ENCODE measurements around the gene SLIT3. TPM values are rescaled to one million over a fixed set of nuclear protein-coding genes. Genes with fewer than 3 reads are reported as not detected.

Gene SLIT3
- total and polyA plus RNA-seq, 2 experiments from 2014 or later = 0.59 to 0.71 TPM

GRCh38 chr5:168899673-168900072 is 401.3 kb downstream of the SLIT3 start:
- H3K27ac ChIP-seq (ENCODE audit: low read depth) = no peak overlapping the region
- H3K27ac Mint-ChIP-seq = no peak overlapping the region
- TF ChIP-seq ZNF331 (CRISPR knock-in tag; IDR thresholded peaks at IDR 0.05; ENCODE audit: low read depth) (no peak), ETS1 (IDR thresholded peaks at IDR 0.05) (no peak), JUNB (IDR thresholded peaks at IDR 0.05; ENCODE audit: unreplicated experiment) (no peak), ZNF114 (CRISPR knock-in tag; IDR thresholded peaks at IDR 0.05) (no peak), STAT1 (IDR thresholded peaks at IDR 0.05; ENCODE audit: unreplicated experiment) (no peak), REST (IDR thresholded peaks at IDR 0.05; ENCODE audit: unreplicated experiment) (no peak), ZNF462 (CRISPR knock-in tag; IDR thresholded peaks at IDR 0.05) (no peak)
- H3K27me3 ChIP-seq (ENCODE audit: insufficient read depth) = no peaks in the 10 kb centered on the region
- no peaks in the 10 kb centered on the region for H3K4me1 ChIP-seq (ENCODE audit: insufficient read depth)
- no peaks in the 10 kb centered on the region for H4K20me1 ChIP-seq (replicated peaks; ENCODE audit: insufficient read depth)
- no peaks in the 10 kb centered on the region for H3K9me3 Mint-ChIP-seq
- no peak overlapping the region for H2AFZ ChIP-seq
- no peak overlapping the region for H3K4me3 ChIP-seq
- no peaks in the 10 kb centered on the region for H3K79me2 ChIP-seq (replicated peaks; ENCODE audit: insufficient read depth)
- H3K27me3 Mint-ChIP-seq (ENCODE audit: insufficient read depth, low read depth, poor library complexity) = peaks cover 4% of the 10 kb centered on the region
- H3F3A ChIP-seq (replicated peaks; ENCODE audit: low read depth) = no peaks in the 10 kb centered on the region
- no peak overlapping the region for H3K4me3 Mint-ChIP-seq
- no peaks in the 10 kb centered on the region for H3K36me3 Mint-ChIP-seq (ENCODE audit: low read depth)
- no peak overlapping the region for H3K4me2 ChIP-seq
- peaks cover 20% of the 10 kb centered on the region for H3K4me1 Mint-ChIP-seq
- DNase-seq (ENCODE audit: low spot score) = no peak
- no peaks in the 10 kb centered on the region for H3K9me2 ChIP-seq (ENCODE audit: insufficient read depth)
- no peak for ATAC-seq
- no peaks in the 10 kb centered on the region for H3K36me3 ChIP-seq (ENCODE audit: insufficient read depth)

Measured in GM23338 (cell line).